Putamen (tissue), 1 donor: ENCODE results near the gene ADIPOR1.
A peak's percentile ranks its signal among the peaks of the same experiment; 100 is the strongest.

Source experiments
- DNase-seq: peaks from one replicate; pipeline ENCODE4 v3.0.0-alpha.2; 2016; ENCODE audit warnings: low spot score

Gene ADIPOR1

DNA sequence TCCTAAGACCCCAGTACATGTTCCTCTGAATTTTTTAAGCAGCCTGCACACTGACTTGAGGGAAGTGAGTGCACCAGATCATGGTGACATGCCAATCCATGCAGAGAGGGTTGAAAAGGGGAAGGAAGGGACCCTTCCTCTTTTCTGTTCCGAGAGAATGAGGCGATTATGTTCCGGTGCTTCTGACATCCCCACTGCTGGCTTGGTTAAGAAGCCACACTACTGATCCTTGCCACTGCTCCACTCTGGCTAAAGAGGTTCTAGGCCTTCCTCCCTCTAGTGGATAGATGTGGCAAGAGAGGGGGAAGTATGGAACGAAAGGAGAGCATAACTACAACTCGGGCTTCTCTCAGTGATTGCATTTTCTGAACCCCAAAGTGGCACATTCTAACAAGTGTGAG, 10.8 kb upstream of the ADIPOR1 start:
- peak; percentile 68 for DNase-seq

DNA sequence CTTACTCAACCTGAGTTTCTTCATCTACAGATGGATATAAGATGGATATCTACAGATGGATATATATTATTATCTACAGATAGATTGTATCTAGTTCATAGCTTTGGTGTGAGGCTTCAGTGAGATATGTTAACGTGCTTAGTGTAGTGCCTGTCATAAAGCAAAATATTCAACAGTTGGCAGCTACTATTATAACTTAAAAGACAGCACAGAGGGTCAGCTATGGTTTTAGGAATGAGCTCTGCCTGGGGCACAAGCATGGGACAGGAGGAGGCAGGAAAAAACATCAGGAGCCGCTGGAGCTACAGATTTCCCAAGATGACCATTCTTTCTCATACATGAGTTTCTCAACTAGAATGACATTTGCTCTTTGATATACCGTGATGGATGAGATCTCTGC, 10.2 kb upstream of the ADIPOR1 start:
- DNase-seq = no peak

DNA sequence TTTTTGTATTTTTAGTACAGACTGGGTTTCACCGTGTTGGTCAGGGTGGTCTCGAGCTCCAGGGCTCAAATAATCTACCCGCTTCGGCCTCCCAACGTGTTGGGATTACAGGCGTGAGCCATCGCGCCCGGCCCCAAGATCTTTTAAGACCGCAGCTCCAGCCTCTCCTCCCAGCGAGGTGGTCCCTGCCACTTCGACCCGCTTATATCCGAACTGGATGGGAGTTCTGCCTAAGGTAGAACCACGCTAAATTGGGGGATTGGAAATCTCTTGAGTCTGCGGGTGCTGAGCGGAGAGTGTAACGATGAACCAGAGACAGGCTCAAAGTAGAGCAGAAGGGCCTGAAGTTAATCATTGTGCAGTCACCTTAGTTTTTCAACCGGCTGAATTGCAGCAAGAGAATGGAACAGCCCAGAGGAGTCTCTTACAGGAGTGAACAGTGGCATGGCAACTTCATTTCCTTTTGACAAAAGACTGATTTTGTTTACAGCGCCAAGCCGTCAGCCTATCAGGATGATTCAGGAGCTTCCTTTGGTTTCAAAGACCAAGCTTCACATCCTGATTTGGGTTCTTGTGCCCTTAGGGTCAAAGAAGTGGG, 9.7 kb upstream of the ADIPOR1 start:
- DNase-seq = no peak

DNA sequence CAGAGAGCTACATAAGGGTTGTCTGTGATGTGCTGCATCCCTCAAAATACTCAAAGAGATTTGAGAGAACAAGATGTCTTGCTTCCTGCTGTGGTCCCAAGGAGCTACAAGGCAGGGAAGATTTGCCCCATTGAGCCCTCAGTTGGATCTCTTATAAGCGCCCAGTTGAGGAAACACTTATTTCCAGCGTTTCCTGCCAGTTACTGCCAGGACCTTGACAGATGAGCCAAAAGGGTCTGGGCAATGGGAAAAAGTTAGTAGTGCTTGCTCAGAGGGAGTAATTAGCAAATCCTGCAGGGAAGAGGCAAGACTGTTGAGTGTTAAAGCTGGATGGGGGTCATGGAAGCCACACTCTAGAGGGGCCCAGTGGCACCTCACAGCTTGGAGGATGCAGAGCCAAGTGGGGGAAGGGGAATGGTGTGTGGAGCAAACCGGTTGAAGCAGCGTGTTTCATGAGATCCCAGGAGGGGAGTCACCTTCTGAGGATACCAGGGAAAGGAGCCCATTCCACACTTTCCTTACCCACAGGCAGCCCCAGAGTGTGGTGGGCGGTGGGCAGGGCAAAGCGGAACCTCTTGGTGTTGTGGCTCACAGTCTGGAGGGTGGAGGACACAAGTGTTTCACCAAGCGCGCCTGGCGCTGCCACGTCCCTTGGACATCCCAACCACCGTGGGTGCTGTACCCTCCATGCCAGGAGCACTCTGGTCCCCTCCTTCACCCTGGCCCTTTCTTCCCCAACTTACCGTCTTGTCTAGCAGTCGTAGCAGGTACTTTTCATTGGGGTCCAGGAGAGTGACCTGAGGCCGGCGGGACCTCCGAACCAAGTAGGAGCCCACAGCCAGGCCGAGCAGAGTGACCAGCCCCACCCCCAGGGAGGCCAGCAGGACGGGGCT, 8.1 kb upstream of the ADIPOR1 start:
- no peak for DNase-seq

DNA sequence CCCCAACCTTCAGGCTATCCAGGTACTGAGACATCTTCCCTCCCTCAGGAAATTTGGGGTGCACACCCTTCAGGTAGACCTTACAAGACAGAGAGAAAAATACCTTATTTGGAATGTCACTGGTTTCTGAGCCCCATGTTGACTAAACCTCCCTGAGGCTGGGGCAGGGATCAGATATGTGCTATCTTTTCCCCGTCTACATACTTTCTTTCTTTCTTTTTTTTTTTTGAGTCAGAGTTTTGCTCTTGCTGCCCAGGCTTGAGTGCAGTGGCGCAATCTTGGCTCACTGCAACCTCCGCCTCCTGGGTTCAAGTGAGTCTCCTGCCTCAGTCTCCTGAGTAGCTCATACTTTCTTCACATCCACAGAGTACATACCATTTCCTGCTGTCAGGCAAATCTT, 7.3 kb upstream of the ADIPOR1 start:
- DNase-seq = no peak

DNA sequence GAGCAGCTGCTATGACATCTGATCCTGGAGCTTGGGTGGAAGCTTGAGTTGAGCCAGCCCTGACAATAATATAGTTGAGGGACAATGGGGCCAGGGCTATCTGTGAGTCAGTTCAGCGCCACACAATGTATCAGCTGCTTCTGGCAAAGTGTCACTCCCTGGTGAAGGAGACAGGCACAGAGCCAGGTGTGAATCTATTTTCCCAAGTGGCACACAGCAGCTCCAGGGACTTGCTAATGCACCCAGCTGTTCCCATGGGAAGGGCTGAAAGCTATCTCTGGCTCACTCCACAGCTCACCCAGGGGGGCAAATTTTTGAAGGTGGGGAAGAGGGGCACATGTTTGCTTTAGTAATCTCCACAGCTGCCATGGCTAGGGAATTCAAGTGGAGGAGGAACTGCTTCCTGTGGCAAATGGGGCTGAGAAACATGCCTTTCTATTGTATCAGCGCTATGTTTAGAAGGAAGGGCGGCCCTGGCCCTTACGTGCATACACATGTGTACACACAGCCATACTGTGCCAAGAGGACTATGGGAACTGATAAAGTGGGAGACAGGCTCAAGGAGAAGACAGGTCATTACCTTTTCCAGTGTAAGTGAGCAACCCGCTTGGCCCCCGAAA, 6.8 kb upstream of the ADIPOR1 start:
- no peak for DNase-seq

DNA sequence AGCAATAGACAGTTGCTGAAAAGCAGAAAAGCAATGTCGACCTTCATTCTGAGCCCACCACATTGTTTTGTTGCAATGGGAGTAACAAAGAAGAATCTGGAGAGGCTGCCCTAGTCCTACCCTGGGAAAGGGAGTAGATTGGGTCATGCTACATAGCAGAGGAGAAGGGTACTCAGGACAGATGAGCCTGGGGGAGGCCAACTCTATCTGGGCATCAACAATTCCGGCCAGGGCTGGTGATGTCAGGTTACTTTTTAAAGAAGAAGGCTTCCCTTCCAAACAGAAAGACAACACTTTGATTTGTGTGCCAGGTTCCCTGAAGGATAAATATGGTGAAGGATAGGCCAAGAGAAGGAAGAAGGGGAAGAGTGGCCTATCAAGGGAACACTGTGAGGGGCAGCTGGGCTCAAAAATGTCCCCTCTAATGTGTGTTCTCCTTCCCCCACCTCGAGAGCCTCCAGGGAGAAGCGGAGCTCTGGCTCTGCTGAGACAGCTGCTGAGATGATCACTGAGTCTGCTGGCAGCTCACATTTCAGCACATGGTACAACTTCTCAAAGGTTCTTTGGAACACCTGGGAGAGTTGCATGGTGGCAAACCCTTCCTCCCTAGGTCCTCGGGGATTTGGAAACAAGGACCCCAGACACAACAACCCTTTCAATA, 3.2 kb upstream of the ADIPOR1 start:
- no peak for DNase-seq

DNA sequence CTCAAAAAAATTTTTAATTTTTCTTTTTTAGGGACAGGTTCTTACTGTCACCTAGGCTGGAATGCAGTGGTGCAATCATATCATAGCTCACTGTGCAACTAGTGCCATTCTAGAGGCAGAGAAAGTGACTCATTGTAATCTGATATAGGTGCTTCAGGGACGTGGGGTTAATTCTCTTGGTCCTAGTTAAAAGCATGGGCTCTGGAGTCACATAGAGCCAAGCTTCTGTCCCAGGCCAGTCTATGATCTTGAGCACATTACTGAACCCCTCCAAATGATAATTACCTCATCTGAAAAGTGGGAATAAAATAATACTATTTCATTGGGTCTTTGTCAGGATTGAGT, 1.1 kb upstream of the ADIPOR1 start:
- DNase-seq = no peak

DNA sequence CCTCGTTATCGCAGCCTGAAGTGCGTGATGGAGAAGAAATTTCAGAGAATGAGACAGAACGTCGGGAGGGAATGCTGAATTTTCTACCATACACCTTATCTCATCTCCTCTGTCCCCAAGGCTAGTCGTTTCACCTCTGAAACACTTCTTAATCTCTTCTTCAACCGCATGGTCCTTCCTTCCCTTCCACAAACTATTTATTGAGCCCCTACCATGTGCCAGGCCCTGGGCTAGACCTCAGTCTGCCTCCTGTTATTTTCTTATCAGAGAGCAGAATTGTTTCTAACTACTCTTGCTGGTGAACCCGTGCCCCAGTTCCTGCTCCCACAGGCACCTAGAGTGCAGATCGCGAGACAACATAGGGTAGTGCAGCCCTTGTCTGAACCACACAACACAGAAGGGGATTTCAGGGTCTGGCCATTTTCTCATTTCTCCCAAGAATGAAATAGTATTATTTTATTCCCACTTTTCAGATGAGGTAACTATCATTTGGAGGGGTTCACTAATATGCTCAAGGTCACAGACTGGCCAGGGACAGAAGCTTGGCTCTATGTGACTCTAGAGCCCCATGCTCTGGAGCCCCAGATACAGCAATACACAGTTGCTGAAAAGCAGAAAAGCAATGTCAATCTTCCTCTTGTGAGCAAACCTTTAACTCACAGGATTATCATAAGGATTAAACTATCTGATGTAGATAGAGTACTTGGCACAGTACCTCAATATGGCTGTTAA, 598 bp upstream of the ADIPOR1 start:
- DNase-seq = no peak

DNA sequence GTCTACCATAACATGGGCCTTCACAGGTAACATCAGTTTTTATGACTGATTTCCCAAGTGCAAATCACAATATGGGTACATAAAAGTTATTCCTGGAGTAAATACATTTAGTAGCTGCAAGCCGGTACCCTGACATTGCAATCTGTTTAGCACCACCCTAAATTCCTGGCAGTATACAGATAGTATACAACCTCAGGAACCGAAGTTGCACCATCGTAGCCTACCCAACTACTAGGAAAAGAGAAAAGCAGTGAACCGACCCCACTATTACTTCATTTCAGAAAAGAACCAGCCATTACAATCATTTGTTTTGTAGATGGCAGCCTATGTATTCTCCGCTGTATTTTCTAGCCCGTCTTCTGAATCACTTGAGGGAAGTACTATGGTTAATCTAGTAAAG, 1.1 kb downstream of the ADIPOR1 start:
- no peak for DNase-seq

DNA sequence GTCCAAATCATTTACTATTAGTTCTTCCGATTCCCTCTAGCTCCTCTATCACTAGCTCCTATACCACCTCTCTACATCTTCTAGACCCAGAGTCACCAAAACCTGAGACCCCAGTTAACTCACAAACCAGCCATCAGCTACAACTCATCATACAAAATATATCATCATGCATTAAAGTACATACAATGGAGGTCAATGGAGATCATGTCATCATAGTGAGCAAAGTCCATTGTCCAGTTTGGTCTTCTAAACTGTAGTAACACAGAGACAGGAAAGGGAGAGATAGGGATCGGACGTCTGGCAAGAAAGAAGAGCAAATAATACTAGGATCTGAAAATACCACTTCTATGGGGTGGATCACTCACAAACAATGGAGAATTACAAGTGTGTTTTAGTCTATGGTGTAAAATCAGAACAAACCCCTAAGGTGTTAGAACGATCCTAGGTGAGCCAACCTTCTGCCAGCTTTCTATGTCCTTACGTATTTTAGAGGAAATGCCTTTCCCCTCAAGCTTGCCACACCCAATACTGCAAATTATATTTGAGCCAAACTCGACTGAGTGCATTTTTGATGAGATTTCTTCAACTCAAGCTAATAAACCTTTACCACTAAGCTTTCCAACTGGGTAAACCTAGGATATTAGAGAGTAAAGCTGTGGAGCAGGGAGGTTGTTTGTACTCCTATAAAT, 3.9 kb downstream of the ADIPOR1 start:
- DNase-seq = no peak

DNA sequence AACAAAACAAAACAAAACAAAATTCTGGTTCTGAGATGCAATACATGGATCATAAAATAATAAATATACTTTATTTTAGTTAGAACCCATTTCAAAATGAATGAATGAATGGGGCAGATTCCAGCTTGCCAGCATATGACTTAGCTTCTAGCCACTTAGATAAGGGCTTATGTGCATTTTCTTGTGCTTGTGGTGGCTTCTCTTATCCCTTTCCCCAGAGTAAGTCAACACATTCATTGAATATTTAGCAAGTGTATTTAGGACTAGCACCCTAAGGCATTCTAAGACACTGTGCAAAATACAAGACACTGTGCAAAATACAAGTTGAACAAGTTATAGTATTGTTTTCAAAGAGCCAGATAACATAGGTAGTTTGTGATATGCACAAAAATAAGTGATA, 4.7 kb downstream of the ADIPOR1 start:
- DNase-seq = no peak

DNA sequence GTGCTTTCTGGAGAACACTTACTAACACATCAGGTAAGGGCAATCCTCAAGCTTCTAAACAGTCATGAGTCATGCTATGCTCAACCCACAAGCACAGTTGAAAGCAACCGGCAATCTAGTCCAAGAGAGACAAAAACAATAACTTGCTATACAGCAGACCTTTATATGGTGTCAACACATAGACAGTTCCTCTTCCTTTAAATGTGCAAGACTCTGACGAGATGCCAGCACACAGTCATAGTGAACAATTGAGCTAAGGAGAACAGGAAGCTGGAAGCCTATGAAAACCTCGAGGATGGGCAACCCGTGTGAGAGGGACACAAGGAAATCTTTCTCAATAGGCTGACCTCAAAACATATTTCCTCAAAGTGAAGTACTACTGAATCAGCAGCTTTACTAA, 5.3 kb downstream of the ADIPOR1 start:
- no peak for DNase-seq

DNA sequence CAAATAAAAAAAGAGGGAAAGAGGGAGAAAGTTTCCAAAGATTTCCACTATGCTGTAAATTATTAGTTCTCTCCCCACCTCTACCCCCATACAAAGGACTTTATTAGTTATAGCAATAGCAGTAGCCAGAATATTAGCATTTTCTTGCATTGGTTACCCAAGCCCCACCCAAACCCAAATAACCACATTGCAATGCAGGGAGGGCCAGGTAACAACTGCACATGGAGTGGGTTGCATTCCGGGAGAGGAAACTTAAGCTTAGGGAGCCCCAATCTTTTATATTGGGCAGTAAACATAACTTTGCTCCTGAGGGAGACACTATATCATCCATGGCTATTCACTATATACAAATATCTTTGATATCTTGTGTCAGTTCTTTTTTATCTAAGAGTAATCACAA, 6.0 kb downstream of the ADIPOR1 start:
- no peak for DNase-seq

DNA sequence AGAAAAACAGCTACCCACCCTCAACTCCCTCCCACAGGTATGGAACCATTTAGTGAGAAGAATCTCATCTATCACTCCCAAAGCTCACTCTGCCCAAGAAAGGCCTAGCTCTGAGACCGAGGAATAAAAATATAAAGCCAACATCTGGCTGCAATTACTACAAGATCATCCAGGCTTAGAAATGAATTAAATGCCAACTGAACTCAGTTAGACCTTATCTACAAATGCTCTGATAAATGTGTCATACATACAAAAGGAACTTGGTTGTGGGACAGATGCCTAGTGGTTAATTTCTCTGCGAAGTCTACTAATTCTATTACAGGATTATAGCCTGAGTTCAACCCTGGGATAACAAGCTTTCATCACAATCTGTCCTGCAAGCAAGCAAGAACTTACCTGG, 6.7 kb downstream of the ADIPOR1 start:
- DNase-seq = no peak

DNA sequence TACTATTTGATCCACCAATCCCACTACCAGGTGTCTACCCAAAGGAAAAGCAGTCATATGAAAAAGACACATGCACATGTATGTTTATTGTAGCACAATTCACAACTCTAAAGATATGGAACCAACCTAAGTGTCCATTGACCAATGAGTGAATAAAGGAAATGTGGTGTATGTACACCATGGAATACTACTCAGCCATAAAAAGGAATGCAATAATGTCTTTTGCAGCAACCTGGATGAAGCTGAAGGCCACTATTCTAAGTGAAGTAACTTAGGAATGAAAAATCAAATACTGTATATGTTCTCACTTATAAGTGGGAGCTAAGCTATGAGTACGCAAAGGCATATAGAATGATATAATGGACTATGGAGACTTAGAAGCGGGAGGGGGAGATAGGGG, 12.6 kb downstream of the ADIPOR1 start:
- DNase-seq = no peak

DNA sequence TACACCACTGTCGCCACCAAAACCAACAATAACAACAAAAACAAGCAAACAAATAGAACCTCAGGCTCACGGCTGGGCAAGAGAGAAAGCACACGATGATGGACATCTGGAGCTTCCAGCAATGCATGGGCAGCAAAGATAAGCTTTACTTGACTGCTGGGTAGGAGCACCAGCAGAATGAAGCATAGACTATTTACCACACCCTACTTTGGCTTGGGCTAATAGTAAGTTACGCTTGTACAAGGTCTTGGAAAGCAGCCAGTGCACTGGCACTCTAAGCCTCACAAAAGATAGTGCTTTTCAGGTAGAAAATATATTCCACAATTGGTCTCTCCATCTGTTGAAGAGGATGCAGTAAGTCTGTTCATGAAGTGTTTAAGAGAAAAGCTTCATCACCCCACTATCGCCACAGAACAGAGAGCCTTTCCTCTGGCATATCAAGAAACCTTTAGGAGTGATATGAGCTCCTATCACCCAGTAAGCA, 13.6 kb downstream of the ADIPOR1 start:
- DNase-seq = no peak

DNA sequence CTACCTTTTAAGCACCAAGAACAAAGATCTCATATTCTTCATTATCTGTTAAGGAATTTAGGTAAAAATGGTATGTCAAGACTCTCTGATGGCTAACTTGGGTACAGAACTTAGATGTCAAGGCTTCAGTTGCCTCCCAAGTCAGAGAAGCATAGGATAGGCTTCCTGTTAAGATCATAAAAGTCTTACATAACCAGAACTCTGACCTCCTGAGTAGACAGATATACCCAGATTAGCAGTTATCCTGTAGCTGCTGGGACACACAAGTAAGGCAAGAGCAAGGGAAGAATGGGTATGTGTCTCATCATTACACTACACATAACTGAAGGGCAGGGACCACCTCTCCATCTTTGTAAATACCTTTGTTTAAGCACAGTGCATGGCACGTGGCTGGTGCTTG, 15.7 kb downstream of the ADIPOR1 start:
- no peak for DNase-seq

DNA sequence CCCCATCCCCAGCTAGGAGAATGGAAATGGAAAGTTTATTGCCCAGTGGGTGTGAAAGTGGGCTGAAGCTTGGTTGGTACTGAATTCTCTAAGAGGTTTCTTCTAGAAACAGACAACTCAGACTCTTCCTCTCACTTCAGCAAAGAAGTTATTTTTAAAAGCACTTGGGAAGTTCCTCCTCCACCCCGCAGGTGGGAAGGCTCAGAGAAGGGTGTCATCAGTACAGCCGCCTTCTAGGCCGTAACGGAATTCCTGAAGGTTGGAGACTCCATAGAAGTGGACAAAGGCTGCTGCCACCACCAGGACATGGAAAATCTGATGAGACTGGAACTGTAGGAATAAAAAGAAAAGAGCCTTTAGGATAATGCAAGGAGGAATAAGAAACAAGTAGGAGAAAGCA, 16.7 kb downstream of the ADIPOR1 start:
- no peak for DNase-seq

DNA sequence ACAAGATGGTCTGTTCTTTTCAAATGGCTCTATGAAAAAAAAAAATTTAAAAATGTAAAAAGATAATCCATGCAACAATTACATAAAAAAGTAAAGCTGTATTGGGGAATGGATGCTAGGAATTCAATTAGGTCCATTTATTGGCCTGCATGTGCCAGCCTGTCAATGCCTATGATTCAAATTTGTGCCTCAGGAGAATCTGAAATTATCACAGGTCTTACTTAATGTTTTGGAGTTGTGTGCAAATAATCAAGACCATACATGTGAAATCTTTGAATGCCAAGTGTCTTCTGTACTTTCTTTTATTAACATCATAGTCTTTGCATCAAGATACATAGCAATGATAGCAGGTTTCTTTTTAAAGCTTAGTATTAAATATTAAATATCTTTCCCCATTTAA, 17.6 kb downstream of the ADIPOR1 start:
- no peak for DNase-seq

DNA sequence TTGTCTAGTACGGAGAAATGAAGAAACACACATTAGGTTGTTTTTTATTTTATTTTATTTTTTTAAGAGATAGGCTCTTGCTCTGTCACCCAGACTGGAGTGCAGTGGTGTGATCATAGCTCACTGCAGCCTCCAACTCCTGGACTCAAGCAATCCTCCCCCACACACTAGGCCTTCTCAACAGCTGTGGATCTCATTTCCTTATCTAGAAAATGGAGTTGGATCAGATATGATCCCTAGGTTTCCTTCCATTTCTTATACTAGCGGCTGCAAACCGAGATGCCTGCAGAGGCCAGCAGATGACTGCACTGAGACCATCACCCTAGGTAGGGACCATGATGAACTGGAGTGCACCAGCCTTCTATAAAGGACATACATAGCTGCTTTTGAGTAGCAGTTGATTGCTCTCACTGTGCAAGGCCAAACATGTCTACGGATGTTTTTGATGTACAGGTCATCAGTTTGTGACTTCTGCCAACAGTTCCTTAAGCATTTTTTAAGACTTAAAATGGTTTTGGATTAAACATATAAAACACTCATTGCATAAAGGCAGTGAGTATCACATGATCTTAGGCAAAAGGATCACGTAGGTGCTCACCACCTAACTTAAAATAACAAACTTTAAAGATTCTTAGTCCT, 19.7 kb downstream of the ADIPOR1 start:
- DNase-seq = no peak
